ENCODE results near the gene RND2.
"Not testable (repeated sequence)": the region's sequence is repeated elsewhere in the genome, so short reads cannot be mapped to it uniquely, and the experiment has no call there.

Gene RND2

GRCh38 chr17:43024407-43025289 lies at the start of gene RND2:
RND2 (plus strand) TSS chr17:43025231; CDS start chr17:43025348, 117 bp downstream.
- peak; percentile 77 to 87 for DNase-seq

DNA sequence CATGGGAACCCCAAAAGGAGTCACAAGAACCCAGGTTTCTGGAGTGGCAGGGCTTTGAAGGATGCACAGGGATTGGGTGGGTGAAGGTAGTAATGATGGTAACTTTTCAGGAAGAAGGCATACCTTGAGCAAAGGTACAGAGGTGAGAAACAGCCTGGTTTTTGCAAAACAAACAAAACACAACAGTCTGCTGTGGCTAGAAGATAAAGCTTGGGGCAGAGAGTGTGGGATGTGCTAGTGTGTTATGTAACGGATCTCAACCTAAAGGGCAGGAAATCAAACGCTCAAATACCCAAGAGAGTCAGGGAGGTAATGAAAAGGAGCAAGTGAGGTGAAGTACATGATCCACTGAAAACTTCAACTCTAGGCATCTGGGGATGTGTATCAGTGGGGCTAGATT lies 49.8 kb upstream of the RND2 start:
- DNase-seq = no peak

DNA sequence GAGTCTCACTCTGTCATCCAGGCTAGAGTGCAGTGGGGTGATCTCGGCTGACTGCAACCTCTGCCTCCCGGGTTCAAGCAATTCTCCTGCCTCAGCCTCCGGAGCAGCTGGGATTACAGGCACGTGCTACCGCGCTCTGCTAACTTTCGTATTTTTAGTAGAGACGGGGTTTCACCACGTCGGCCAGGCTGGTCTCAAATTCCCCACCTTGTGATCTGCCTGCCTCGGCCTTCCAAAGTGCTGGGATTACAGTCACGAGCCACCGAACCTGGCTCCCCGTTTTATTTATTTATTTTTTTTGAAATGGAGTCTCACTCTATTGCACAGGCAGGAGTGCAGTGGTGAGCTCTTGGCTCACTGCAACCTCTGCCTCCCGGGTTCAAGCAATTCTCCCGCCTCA lies 49.3 kb upstream of the RND2 start:
- DNase-seq = not testable (repeated sequence)

DNA sequence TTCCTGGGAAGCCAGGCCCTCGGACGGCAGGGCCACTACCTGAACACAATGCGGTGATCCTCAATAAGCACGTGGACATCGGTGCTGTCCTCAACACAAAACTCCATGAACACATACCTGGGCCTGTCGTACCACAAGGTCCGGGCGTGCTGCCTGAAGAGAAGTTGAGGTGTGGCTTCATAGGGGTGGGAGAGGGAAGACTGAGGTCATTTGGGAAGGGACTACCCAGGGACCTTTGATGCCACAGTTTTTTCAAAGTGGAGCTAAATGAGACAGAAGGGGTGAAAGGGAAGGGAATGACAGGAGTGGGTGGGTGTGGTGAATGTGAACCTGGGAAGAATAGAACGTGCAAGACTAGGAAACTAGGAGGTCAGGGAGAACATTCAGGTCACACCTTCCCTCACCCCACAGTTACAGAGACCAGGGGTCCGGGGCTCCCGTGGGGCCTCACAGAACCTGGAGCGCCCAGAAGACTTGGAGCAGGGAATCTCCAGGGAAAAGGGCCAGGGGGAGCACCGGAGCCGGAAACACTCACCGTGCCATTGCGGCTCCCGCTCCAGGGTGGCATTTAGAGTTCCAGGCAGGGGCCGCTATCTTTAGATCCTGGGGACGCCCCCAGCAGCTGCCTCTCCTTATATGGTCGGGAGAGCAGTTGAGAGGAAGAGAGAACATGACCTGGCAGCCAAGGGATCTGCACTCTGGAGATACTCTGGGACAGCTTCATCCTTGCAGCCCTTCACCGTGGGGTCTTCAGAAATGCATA lies 45.3 kb upstream of the RND2 start, which contains the start of gene PTGES3L:
TSS of gene PTGES3L (minus strand) at position 570 of the 763 bp plus-strand sequence. CDS start at position 543, 27 bp downstream.
- DNase-seq = peak in 1 of 2 experiments; percentile 50

GRCh38 chr17:42980274-42980765 lies 44.7 kb upstream of the RND2 start, which contains the start of gene RUNDC1:
RUNDC1 (plus strand) TSS chr17:42980565; CDS start chr17:42980577, 12 bp downstream.
- DNase-seq = peak; percentile 45 to 73

DNA sequence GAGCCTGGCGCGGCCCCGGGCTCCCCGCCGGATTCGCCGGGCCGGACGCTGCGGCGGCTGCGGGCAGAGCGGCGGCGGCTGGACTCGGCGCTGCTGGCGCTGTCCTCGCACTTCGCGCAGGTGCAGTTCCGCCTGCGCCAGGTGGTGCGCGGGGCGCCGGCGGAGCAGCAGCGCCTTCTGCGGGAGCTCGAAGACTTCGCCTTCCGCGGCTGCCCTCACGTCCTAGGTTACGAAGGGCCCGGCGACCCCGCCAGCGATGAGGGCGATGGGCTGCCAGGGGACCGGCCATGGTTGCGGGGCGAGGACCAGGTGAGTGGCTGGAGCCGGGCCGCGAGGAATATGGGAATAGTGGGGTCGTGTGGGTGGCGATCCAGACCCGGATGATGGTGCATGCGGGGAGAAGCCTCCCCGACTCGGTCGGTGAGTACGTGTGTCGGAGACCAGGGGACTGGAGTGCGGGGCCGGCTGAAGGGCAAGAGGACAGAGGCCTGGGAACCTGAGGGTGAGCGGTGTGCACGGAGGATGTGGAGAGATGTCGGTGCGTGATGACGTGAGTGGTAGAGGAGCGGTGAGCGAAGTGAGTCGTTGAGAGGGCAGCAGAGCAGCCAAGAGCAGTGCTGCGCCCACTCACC lies 44.1 kb upstream of the RND2 start:
- DNase-seq = peak; percentile 25 to 41

GRCh38 chr17:42982266-42982665 lies 42.8 kb upstream of the RND2 start:
- DNase-seq = no peak

DNA sequence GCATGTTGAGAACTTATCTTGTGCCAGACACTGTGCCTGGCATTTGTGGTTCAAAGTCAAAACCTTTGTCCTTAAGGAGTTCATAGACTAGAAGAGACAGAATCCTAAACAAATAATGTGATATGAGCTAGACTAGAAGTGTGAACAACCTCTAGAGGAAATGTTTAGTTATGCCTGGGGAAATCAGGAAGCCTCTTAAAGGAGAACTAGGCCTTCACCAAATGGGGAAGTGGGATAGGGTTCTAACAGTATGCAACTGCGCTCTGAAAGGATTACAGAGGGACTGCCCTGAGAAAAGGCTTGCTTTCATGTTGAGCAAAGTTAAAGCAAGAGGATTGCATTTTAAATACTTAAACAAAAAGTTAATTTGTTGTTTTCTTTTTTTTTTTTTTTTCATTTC lies 39.8 kb upstream of the RND2 start:
- DNase-seq = no peak

DNA sequence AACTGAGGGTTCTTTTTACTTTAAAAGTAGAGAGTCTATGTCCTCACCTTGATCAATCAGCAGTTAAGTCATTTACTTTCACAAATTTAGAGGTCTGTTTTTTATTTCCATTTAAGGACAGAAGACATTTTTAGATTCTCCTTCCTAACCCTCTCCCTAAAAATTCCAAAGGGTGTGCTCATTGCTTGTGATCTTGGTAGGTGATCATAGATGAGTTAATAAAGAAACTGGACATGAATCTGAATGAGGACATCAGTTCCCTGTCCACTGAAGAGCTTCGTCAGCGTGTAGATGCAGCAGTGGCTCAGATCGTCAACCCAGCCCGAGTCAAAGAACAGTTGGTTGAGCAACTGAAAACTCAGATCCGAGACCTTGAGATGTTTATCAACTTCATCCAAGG lies 35.9 kb upstream of the RND2 start:
- DNase-seq = no peak

DNA sequence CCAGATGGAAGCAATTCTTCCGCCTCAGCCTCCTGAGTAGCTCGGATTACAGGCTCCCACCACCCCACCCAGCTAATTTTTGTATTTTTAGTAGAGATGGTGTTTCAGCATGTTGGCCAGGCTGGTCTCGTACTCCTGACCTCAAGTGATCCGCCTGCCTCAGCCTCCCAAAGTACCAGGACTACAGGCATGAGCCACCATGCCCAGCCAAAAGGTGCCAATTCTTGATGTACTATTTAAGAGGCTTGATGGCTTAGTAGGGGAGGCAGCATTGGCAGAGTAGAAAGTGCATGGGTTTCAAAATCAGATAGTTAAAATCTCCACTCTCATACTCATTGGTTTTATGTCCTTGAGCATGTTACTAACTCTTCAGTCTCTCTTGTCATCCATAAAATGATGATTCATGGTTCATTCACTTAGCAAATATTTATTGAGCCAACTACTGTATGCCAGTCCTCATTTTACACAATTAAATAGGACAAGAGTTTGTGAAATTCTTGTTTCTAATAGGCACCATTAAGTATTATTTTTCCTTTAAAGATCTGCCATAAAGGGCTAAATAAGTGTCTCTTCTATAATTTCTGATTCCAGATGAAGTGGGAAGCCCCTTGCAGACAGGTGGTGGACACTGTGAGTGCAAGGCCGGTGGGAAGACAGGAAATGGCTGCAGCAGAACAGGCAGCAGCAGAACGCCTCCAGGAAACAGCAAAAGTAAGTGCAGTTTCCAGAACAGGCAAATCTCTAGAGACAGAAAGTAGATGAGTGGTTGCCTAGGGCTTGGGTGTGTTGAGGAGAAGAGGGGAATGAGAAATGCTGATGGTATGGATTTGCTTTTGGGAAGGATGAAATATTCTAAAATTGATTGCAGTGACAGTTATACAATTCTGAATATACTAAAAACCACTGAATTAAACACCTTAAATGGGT lies 35.0 kb upstream of the RND2 start:
- peak in 1 of 2 experiments; percentile 22 for DNase-seq

- DNase-seq = no peak
These were observed 33.6 kb upstream of the RND2 start for GRCh38 chr17:42991471-42991870.

DNA sequence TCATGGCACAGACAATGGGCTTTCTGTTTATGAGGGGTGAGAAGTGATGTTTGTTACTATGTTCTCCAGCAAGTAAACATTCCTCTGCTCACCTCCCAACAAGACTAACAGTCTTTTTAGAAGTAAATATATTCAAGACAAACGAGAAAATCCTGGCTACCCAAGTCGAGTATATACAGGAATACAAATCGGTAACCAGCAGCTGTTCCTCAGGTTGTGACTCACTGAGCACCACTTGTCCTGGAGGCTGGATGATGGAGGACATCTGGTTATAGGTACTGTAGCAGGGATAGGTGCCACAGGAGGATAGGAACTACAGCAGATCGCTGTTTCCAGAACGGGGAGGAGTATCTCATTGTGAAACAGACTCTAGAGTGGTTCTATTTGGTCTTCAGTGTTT lies 32.2 kb upstream of the RND2 start:
- no peak for DNase-seq

- not testable (repeated sequence) for DNase-seq
These were observed 31.1 kb upstream of the RND2 start for GRCh38 chr17:42993913-42994312.

DNA sequence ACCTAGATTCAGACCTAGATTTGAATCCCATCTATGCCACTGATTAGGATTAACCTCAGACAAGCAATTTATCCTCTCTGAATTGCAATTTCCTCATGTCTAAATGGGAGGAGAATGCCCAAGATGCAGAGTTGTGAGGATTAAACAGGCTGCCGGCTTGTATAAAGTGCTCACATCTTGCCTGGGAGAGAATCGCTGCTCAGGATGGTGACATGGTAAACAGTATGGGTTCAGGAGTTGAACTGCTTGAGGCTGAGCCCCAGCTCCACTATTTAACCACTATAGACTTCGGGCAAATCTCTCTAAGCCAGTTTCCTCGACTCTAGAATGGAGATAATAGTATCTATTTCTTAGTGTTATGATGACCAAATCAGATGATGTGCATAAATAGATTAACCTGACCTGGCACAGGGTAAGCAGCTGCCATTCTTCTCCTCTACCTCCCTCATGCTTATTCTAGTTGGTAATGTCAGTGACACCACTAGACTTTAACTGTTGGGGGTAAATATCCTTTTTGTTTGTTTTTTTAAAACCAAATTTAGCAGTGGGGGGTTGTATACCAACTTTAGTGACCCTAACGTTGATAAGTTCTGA lies 27.5 kb upstream of the RND2 start:
- DNase-seq = no peak

DNA sequence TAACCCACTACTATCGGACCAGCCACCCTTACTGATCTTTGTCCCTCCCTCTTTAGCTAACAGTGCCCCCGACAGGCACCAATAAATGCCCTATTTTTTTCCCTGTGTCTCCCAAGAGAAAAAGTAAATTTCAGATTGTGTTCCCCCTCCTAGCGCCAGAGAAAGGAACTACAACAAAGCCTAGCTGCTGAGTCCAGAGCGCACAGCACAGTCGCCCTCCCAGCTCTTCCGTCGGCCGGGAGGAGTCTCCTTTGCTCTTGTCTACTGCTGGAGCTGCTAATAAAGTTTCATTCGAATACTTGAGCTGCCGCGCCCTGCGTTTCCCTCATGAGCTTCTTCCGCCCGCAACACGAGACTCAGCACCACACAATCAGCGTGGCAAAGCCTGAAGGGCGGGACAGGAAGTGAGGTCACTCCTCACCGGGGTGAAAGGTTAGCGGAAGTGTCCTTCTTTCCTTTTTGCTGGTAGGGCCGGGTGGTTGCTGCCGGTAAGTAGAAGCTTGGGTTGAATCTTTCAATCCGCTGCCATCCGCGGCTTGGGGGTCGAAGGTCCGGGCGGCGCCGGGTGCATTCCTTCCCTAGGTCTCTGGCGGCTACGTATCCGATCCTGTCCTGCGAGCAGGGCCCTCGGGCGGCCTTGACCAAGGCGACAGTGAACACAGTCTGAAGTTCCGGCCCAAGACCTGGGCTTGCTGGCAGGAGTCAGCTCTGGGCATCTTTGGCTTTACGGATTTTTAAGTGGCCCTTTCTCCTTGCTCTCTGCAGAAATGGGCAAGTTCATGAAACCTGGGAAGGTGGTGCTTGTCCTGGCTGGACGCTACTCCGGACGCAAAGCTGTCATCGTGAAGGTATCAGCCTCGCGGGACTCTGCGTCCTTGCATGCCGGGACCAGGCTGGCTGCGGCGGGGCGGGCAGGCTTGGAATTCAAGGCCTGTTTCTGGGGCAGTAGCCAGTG lies 26.8 kb upstream of the RND2 start, which contains the start of gene RPL27:
TSS of gene RPL27 (plus strand) at position 436 of the 955 bp plus-strand sequence. CDS start at position 768, 332 bp downstream.
- DNase-seq = peak; percentile 98 to 100

- DNase-seq = no peak
These were observed 26.0 kb upstream of the RND2 start for GRCh38 chr17:42999003-42999525.

- not testable (repeated sequence) for DNase-seq
These were observed 24.1 kb upstream of the RND2 start for GRCh38 chr17:43000894-43001293.

- peak; percentile 47 to 74 for DNase-seq
These were observed 21.4 kb upstream of the RND2 start for GRCh38 chr17:43003542-43004172.
